Choroid plexus epithelial cell (primary cell): Measurements from ENCODE around the gene USH2A.

ENCODE experiments used
- DNase-seq: peaks from one replicate; pipeline ENCODE4 v3.0.0-alpha.2; 2010; ENCODE audit warnings: low read depth
- H3K4me3 ChIP-seq: 2 replicates; pipeline ENCODE4 v1.5.1; 2011; ENCODE audit warnings: low read depth, mild to moderate bottlenecking, control low read depth, low read length, moderate library complexity
- CTCF ChIP-seq: conservative IDR thresholded peaks from 2 replicates; pipeline ENCODE4 v1.5.1; 2011; ENCODE audit warnings: low read depth, mild to moderate bottlenecking, control low read depth, inconsistent platforms, low read length, moderate library complexity

The USH2A gene

DNA sequence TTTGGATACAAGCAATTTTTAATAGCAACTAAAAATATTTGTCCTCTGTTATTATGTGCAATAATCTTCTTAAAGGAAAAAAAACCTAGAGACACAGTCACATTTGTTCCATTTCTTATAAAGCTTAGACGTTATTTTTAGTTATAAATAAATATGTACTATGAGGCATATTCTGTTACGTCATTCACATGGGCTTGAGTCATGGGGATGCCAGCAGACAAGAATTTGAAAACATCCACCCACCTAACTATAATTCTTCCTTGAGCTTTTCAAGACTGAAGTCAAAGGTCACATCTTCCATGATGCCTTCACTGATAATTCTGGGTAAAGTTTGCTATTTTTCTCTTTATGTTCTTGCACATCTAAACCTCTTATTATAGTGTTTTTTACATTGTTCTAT is 587.3 kb downstream of the USH2A start:
- peak; percentile 67 for DNase-seq
- H3K4me3 ChIP-seq = no peak overlapping the region
- no peak for TF ChIP-seq CTCF

- peak; percentile 15 for DNase-seq
- no peak for TF ChIP-seq CTCF
- H3K4me3 ChIP-seq = no peak overlapping the region
Measured at GRCh38 chr1:215833941-215834729, 589.1 kb downstream of the USH2A start.

GRCh38 chr1:215830226-215830810 is 592.9 kb downstream of the USH2A start:
- no peak for TF ChIP-seq CTCF
- DNase-seq = no peak
- no peak overlapping the region for H3K4me3 ChIP-seq

DNA sequence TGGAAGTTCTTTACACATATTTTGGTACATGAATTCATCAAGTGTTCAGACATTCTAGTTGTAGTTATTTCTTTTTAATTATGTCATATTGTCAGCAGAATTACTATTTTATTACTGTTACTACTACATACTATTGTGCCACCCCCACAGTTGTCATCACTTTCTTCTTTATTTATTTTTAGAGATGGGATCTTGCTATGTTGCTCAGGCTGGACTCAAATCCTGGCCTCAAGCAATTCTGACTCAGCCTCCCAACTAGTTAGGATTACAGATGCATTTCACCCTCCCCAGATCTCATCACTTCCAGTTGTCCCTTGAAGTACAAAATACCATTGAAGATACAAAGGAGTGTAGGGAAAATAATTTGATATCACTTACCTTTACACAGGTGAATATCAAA is 598.2 kb downstream of the USH2A start:
- no peak for TF ChIP-seq CTCF
- no peak for DNase-seq
- no peak overlapping the region for H3K4me3 ChIP-seq

GRCh38 chr1:215824245-215824644 is 599.0 kb downstream of the USH2A start:
- no peak overlapping the region for H3K4me3 ChIP-seq
- peak; percentile 63 for TF ChIP-seq CTCF
- DNase-seq = peak; percentile 28

DNA sequence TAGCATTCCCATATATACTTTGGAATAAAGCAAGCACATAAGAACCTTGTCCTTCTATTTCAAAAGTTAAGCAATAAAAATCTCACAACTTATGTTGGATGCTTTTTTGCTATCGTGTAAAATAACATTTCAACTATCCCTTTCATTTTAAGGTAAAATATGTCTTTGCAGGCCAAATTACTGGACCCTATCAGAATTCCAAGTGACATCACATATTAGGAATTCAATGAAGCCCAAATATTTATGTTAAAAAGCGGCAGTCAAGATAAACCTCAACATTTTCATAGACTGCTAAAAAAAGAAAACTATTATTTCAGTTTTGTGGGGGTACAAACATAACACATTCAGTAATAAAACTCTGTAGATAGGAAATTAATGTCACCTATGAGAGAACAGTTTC is 604.1 kb downstream of the USH2A start:
- no peak overlapping the region for H3K4me3 ChIP-seq
- peak; percentile 27 for DNase-seq
- TF ChIP-seq CTCF = no peak
